Keratinocyte (primary cell): Measurements from ENCODE around the gene YLPM1. TPM values are rescaled to one million over a fixed set of nuclear protein-coding genes. Genes with fewer than 3 reads are reported as not detected.

Experiments
- DNase-seq: peaks from one replicate; pipeline ENCODE4 v3.0.0-alpha.2; 2011; ENCODE audit warnings: low read depth, missing footprints, low spot score
- FAIRE-seq: peaks from 2 replicates; lab custom pipeline; 2011; peaks lifted over from hg19 to GRCh38; lab: Jason Lieb, UNC
- H2AFZ ChIP-seq: 2 replicates; pipeline ENCODE4 v1.6.0; 2012; ENCODE audit warnings: low read length, control low read depth, inconsistent platforms; ENCODE audit not compliant: control insufficient read depth
- H3K27ac ChIP-seq: 2 replicates; pipeline ENCODE4 v1.5.1; 2011; ENCODE audit warnings: low read length; ENCODE audit not compliant: control insufficient read depth, insufficient read depth
- H3K27me3 ChIP-seq: 3 replicates; pipeline ENCODE4 v1.6.0; 2011; ENCODE audit warnings: low read length; ENCODE audit not compliant: control insufficient read depth, insufficient read depth; ENCODE audit errors: extremely low read depth
- H3K36me3 ChIP-seq, 2 experiments: 2 replicates in 1 of 2; 3 replicates in 1 of 2; pipeline ENCODE4 v1.5.1; 2011; ENCODE audit warnings: low read length in 2 of 2, mild to moderate bottlenecking in 1 of 2; ENCODE audit not compliant: control insufficient read depth in 2 of 2, insufficient read depth in 2 of 2; ENCODE audit errors: extremely low read depth in 1 of 2
- H3K4me1 ChIP-seq: 3 replicates; pipeline ENCODE4 v1.5.1; 2011; ENCODE audit warnings: low read length; ENCODE audit not compliant: control insufficient read depth, insufficient read depth; ENCODE audit errors: extremely low read depth
- H3K4me2 ChIP-seq: 3 replicates; pipeline ENCODE4 v1.6.0; 2011; ENCODE audit warnings: low read depth, low read length; ENCODE audit not compliant: control insufficient read depth, insufficient read depth; ENCODE audit errors: extremely low read depth
- H3K4me3 ChIP-seq, 3 experiments: fragments of 200-600 bp in 1 of 3; sonication (generic) in 1 of 3; 2 replicates in 2 of 3; 3 replicates in 1 of 3; pipeline ENCODE4 v1.5.1; 2011 to 2016; ENCODE audit warnings: low read length in 3 of 3, mild to moderate bottlenecking in 3 of 3, control low read depth in 2 of 3, inconsistent platforms in 1 of 3, low read depth in 1 of 3, mixed read lengths in 1 of 3, mixed run types in 1 of 3, moderate library complexity in 1 of 3; ENCODE audit not compliant: control insufficient read depth in 2 of 3, insufficient read depth in 2 of 3; ENCODE audit errors: extremely low read depth in 1 of 3
- H3K79me2 ChIP-seq: 2 replicates; pipeline ENCODE4 v1.6.0; 2012; ENCODE audit warnings: low read length; ENCODE audit not compliant: control insufficient read depth, insufficient read depth
- H3K9ac ChIP-seq: 3 replicates; pipeline ENCODE4 v1.6.0; 2011; ENCODE audit warnings: low read length; ENCODE audit not compliant: control insufficient read depth, insufficient read depth; ENCODE audit errors: extremely low read depth
- H3K9me1 ChIP-seq: 3 replicates; pipeline ENCODE4 v1.6.0; 2011; ENCODE audit warnings: low read length; ENCODE audit not compliant: control insufficient read depth, insufficient read depth; ENCODE audit errors: extremely low read depth
- H3K9me3 ChIP-seq: 2 replicates; pipeline ENCODE4 v1.5.1; 2012; ENCODE audit warnings: low read depth, low read length; ENCODE audit not compliant: control insufficient read depth
- H4K20me1 ChIP-seq: 3 replicates; pipeline ENCODE4 v1.6.0; 2011; ENCODE audit warnings: low read length; ENCODE audit not compliant: control insufficient read depth, insufficient read depth; ENCODE audit errors: extremely low read depth
- CTCF ChIP-seq, 3 experiments: IDR thresholded peaks in 1 of 3; conservative IDR thresholded peaks in 1 of 3; optimal IDR thresholded peaks in 1 of 3; 2 replicates in 2 of 3; 3 replicates in 1 of 3; pipeline versions ENCODE3 to v1.5.1; 2011; ENCODE audit warnings: low read length in 3 of 3, mild to moderate bottlenecking in 3 of 3, moderate library complexity in 2 of 3, control low read depth in 1 of 3, inconsistent platforms in 1 of 3; ENCODE audit not compliant: insufficient read depth in 2 of 3; ENCODE audit errors: extremely low read depth in 1 of 3
- EZH2 ChIP-seq: IDR thresholded peaks from one replicate; pipeline ENCODE4 v1.6.1; 2012; ENCODE audit warnings: inconsistent platforms, mild to moderate bottlenecking, low read length, moderate library complexity
- dilution Hi-C: fragments of 300-500 bp; cut with MboI; formaldehyde crosslinking; loops from one replicate; pipeline ENCODE4 v1.7.0; 2020; ENCODE audit warnings: low sequenced_read_pairs; ENCODE audit not compliant: extremely low pct_ligation_motif_present
- polyA plus RNA-seq, 5 experiments: library from polyadenylated mRNA; depleted of rRNA in 3 of 5; stranded (reverse) in 3 of 5; stranded (forward) in 1 of 5; unstranded in 1 of 5; fragments of >200 nt; gene quantifications; 1 replicate in 1 of 5; 2 replicates in 3 of 5; 3 replicates in 1 of 5; pipeline versions ENCODE4 v1.2.1 to v1.2.3, GENCODE V29; 2011 to 2012; ENCODE audit warnings: missing spikeins in 2 of 5, low read depth in 1 of 5, low replicate concordance in 1 of 5

The YLPM1 gene
- polyA plus RNA-seq, 1 donor (not counting 4 experiments of a cell fraction or from before 2014, with no cell fraction given): 10.0 TPM

DNA sequence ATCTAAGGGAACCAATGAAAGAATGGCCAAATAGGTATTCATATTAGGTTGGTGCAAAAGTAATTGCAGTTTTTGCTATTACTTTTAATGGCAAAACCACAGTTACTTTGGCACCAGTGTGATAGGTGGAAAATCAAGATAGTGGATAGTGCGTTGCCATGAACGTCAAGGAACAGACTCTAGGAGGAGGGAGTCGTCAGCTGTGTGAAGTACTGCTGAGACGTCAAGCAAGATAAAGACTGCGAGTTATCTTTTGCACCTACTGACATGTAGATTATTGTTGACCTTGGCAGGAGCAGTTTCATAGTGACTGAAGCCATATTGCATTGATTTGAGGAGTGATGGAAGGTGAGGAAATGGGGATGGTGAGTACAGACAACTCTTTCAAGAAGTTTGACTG lies 8.3 kb downstream of the YLPM1 start:
- H3K9me1 ChIP-seq: no peaks in the 10 kb centered on the region
- H4K20me1 ChIP-seq: peaks cover 2% of the 10 kb centered on the region

GRCh38 chr14:74784634-74785033 lies 21.5 kb downstream of the YLPM1 start:
- DNase-seq: no peak
- H3K9me1 ChIP-seq: no peaks in the 10 kb centered on the region
- dilution Hi-C loops: no loop called here
- H3K36me3 ChIP-seq: peaks cover 17 to 31% of the 10 kb centered on the region in 2 experiments
- no peak overlapping the region for H3K9ac ChIP-seq
- H3K27me3 ChIP-seq: no peaks in the 10 kb centered on the region
- no peak for TF ChIP-seq EZH2
- TF ChIP-seq CTCF (optimal IDR thresholded peaks at IDR 0.05 in 1 of 3, IDR thresholded peaks at IDR 0.05 in 1 of 3, conservative IDR thresholded peaks at IDR 0.05 in 1 of 3; ENCODE audit: extremely low read depth in 1 of 3, insufficient read depth in 2 of 3, low read length in 3 of 3): no peak
- H3K27ac ChIP-seq: no peak overlapping the region
- peaks cover 37% of the 10 kb centered on the region for H3K79me2 ChIP-seq
- H3K9me3 ChIP-seq: no peaks in the 10 kb centered on the region
- no peak overlapping the region for H3K4me2 ChIP-seq
- H3K4me1 ChIP-seq: no peaks in the 10 kb centered on the region
- no peak overlapping the region for H2AFZ ChIP-seq
- no peak overlapping the region for H3K4me3 ChIP-seq
- no peak for FAIRE-seq
- no peaks in the 10 kb centered on the region for H4K20me1 ChIP-seq

More for the DNA sequence above, 8.3 kb downstream of the YLPM1 start:
- Histone ChIP-seq H3K79me2 (peaks cover 79% of the 10 kb centered on the region), H3K4me3 (no peak overlapping the region), H3K4me1 (no peaks in the 10 kb centered on the region), H3K4me2 (no peak overlapping the region), H3K36me3 (peaks cover 0 to 2% of the 10 kb centered on the region in 2 experiments), H3K27me3 (no peaks in the 10 kb centered on the region), H2AFZ (no peak overlapping the region), H3K9ac (no peak overlapping the region), H3K9me3 (no peaks in the 10 kb centered on the region), H3K27ac (no peak overlapping the region)
- no peak for DNase-seq
- dilution Hi-C loops: no loop called here
- TF ChIP-seq CTCF (optimal IDR thresholded peaks at IDR 0.05 in 1 of 3, IDR thresholded peaks at IDR 0.05 in 1 of 3, conservative IDR thresholded peaks at IDR 0.05 in 1 of 3; ENCODE audit: extremely low read depth in 1 of 3, insufficient read depth in 2 of 3, low read length in 3 of 3) (no peak), EZH2 (no peak)
- no peak for FAIRE-seq
